ENCODE measurements around the gene ARSB.

The ARSB gene

DNA sequence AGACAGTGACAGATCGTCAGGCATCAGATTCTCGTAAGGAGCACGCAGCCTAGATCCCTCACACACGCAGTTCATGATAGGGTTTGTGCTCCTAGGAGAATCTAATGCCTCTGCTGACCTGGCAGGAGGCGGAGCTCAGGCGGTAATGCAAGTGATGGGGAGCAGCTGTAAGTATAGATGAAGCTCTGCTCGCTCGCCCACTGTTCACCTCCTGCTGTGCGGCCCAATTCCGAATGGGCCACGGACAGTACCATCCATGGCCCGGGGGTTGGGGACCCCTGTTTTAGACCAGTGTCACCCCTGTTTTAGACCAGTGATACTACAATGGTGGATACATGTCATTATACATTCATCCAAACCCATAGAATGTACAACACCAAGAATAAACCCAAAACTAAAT, 4.0 kb upstream of the ARSB start:
- Histone ChIP-seq H4K8ac (ENCODE audit: low read depth, low read length) (no peak overlapping the region), H3K27ac (replicated peaks; ENCODE audit: low read length) (no peak overlapping the region), H2BK12ac (ENCODE audit: low read length) (no peak overlapping the region), H3K14ac (ENCODE audit: low read length) (no peak overlapping the region), H3K18ac (ENCODE audit: low read length) (no peak overlapping the region), H3K23ac (ENCODE audit: low read depth, low read length, poor library complexity) (no peak overlapping the region), H3K9me3 (replicated peaks in 1 of 2; ENCODE audit: control insufficient read depth in 2 of 2, insufficient read depth in 1 of 2, low read depth in 1 of 2, low read length in 2 of 2) (no peaks in the 10 kb centered on the region), H3K36me3 (replicated peaks in 1 of 2; ENCODE audit: control insufficient read depth in 2 of 2, insufficient read depth in 2 of 2, low read length in 2 of 2) (no peaks in the 10 kb centered on the region), H2AFZ (ENCODE audit: low read length) (no peak overlapping the region), H3K9ac (ENCODE audit: low read depth, low read length, poor library complexity) (no peak overlapping the region), H4K91ac (ENCODE audit: low read depth, low read length, poor library complexity) (no peak overlapping the region), H2BK120ac (ENCODE audit: low read depth, low read length) (no peak overlapping the region), H3K4me1 (ENCODE audit: control insufficient read depth in 2 of 2, insufficient read depth in 1 of 2, low read depth in 1 of 2, low read length in 2 of 2) (peaks cover 5 to 8% of the 10 kb centered on the region in 2 donors), H3K4me2 (ENCODE audit: insufficient read depth, low read length, poor library complexity, severe bottlenecking) (no peak overlapping the region), H3K79me1 (ENCODE audit: low read depth, low read length) (no peaks in the 10 kb centered on the region), H3K27me3 (ENCODE audit: control insufficient read depth in 3 of 3, insufficient read depth in 3 of 3, low read depth in 1 of 3, low read length in 3 of 3) (no peaks in the 10 kb centered on the region), H2AK5ac (ENCODE audit: low read depth, low read length) (no peak overlapping the region), H3K4me3 (ENCODE audit: low read length in 2 of 2) (no peak overlapping the region), H2BK5ac (ENCODE audit: low read length) (no peak overlapping the region), H3K4ac (ENCODE audit: low read length) (no peak overlapping the region), H2BK15ac (ENCODE audit: low read length) (no peak overlapping the region)
- no CpG with 5 or more reads among the region's 12 CpGs for WGBS, 2 donors (ENCODE audit: extremely low coverage in 2 of 2, insufficient read length in 2 of 2, insufficient replicate concordance in 1 of 2)
- no peak for DNase-seq (ENCODE audit: low spot score)

DNA sequence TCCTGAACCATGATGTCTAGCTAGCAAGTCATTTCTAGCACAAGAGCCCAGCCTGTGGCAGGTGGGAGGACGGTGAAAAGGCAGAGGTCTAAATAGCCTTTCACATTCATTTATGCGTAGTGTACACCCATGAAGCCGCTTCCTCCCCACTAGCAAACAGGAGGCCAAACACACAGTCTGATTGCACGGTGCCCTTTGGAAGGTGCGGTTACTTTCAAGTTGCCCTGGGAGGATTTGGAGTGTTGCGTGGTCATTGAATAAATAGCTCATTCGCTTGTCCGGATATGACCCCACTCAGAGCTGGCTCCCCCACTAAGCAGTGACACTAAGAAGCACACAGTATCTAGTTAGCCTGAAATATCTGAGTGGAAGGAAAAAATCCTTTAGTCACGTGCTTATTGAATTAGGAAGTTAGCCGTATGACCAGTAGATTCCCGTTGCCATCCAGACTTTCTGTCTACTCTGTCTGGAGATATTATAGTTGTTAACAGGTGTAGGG, 664 bp upstream of the ARSB start:
- no CpG with 5 or more reads among the region's 11 CpGs for WGBS, 2 donors (ENCODE audit: extremely low coverage in 2 of 2, insufficient read length in 2 of 2, insufficient replicate concordance in 1 of 2)
- H3K4me1 ChIP-seq (ENCODE audit: control insufficient read depth in 2 of 2, insufficient read depth in 1 of 2, low read depth in 1 of 2, low read length in 2 of 2) = peaks cover 10 to 14% of the 10 kb centered on the region in 2 donors
- no peak overlapping the region for H2BK12ac ChIP-seq (ENCODE audit: low read length)
- H3K14ac ChIP-seq (ENCODE audit: low read length) = no peak overlapping the region
- no peak overlapping the region for H3K18ac ChIP-seq (ENCODE audit: low read length)
- no peaks in the 10 kb centered on the region for H3K27me3 ChIP-seq (ENCODE audit: control insufficient read depth in 3 of 3, insufficient read depth in 3 of 3, low read depth in 1 of 3, low read length in 3 of 3)
- H2BK120ac ChIP-seq (ENCODE audit: low read depth, low read length) = no peak overlapping the region
- no peaks in the 10 kb centered on the region for H3K36me3 ChIP-seq (replicated peaks in 1 of 2; ENCODE audit: control insufficient read depth in 2 of 2, insufficient read depth in 2 of 2, low read length in 2 of 2)
- H3K9ac ChIP-seq (ENCODE audit: low read depth, low read length, poor library complexity) = no peak overlapping the region
- no peak overlapping the region for H4K8ac ChIP-seq (ENCODE audit: low read depth, low read length)
- DNase-seq (ENCODE audit: low spot score) = peak; percentile 5
- no peak overlapping the region for H3K4ac ChIP-seq (ENCODE audit: low read length)
- H2BK15ac ChIP-seq (ENCODE audit: low read length) = no peak overlapping the region
- peak overlapping the region in 1 of 2 donors; percentile 81 for H3K4me3 ChIP-seq (ENCODE audit: low read length in 2 of 2)
- H2AK5ac ChIP-seq (ENCODE audit: low read depth, low read length) = no peak overlapping the region
- no peaks in the 10 kb centered on the region for H3K9me3 ChIP-seq (replicated peaks in 1 of 2; ENCODE audit: control insufficient read depth in 2 of 2, insufficient read depth in 1 of 2, low read depth in 1 of 2, low read length in 2 of 2)
- H3K79me1 ChIP-seq (ENCODE audit: low read depth, low read length) = no peaks in the 10 kb centered on the region
- H3K23ac ChIP-seq (ENCODE audit: low read depth, low read length, poor library complexity) = no peak overlapping the region
- peak overlapping the region; percentile 100 for H2AFZ ChIP-seq (ENCODE audit: low read length)
- H3K27ac ChIP-seq (replicated peaks; ENCODE audit: low read length) = no peak overlapping the region
- peak overlapping the region; percentile 73 for H3K4me2 ChIP-seq (ENCODE audit: insufficient read depth, low read length, poor library complexity, severe bottlenecking)
- no peak overlapping the region for H4K91ac ChIP-seq (ENCODE audit: low read depth, low read length, poor library complexity)
- no peak overlapping the region for H2BK5ac ChIP-seq (ENCODE audit: low read length)

DNA sequence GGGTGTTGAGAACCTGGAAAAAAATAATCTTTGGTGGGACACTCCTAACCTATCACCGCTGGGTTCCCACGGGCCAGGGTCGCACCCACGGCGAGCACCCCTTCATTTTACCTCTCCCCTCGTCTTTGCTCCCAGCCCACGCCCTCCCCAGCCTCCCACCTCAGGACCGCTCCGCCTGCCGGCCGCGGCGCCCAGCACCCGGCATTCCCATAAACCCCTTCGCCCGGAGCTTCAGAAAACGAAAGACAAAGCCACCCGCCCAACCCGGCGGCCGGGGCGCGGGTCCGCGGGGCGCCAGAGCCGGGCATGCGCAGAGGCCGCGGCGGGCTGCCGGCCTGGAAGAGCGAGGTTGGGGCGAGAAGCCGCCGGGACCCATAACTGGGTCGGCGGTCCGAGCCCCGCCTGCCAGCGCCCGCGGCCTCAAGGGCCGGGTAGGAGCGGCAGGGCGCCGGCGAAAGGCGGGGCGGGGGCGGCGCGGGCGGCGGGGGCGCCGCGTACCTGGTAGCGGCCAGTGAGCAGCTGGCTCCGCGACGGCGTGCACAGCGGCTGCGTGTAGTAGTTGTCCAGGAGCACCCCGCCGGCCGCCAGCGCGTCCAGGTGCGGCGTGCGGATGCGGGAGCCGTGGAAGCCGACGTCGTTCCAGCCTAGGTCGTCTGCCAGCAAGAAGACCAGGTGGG, 533 bp downstream of the ARSB start:
- peak; percentile 86 for DNase-seq (ENCODE audit: low spot score)
- WGBS, 2 donors (ENCODE audit: extremely low coverage in 2 of 2, insufficient read length in 2 of 2, insufficient replicate concordance in 1 of 2) = no CpG with 5 or more reads among the region's 79 CpGs
- Histone ChIP-seq H3K27me3 (ENCODE audit: control insufficient read depth in 3 of 3, insufficient read depth in 3 of 3, low read depth in 1 of 3, low read length in 3 of 3) (no peaks in the 10 kb centered on the region), H3K27ac (replicated peaks; ENCODE audit: low read length) (peak overlapping the region; percentile 95), H3K9me3 (replicated peaks in 1 of 2; ENCODE audit: control insufficient read depth in 2 of 2, insufficient read depth in 1 of 2, low read depth in 1 of 2, low read length in 2 of 2) (no peaks in the 10 kb centered on the region), H3K79me1 (ENCODE audit: low read depth, low read length) (no peaks in the 10 kb centered on the region), H4K91ac (ENCODE audit: low read depth, low read length, poor library complexity) (no peak overlapping the region), H2AFZ (ENCODE audit: low read length) (peak overlapping the region; percentile 100), H3K14ac (ENCODE audit: low read length) (peak overlapping the region; percentile 82), H2BK5ac (ENCODE audit: low read length) (peak overlapping the region; percentile 98), H3K4me2 (ENCODE audit: insufficient read depth, low read length, poor library complexity, severe bottlenecking) (peak overlapping the region; percentile 73), H2BK120ac (ENCODE audit: low read depth, low read length) (peak overlapping the region; percentile 94), H3K9ac (ENCODE audit: low read depth, low read length, poor library complexity) (peak overlapping the region; percentile 97), H2BK15ac (ENCODE audit: low read length) (peak overlapping the region; percentile 67), H2AK5ac (ENCODE audit: low read depth, low read length) (peak overlapping the region; percentile 54), H3K23ac (ENCODE audit: low read depth, low read length, poor library complexity) (peak overlapping the region; percentile 96), H3K4me1 (ENCODE audit: control insufficient read depth in 2 of 2, insufficient read depth in 1 of 2, low read depth in 1 of 2, low read length in 2 of 2) (peaks cover 10 to 14% of the 10 kb centered on the region in 2 donors), H3K36me3 (replicated peaks in 1 of 2; ENCODE audit: control insufficient read depth in 2 of 2, insufficient read depth in 2 of 2, low read length in 2 of 2) (no peaks in the 10 kb centered on the region), H3K4me3 (ENCODE audit: low read length in 2 of 2) (peak overlapping the region; percentile 81 to 99), H3K18ac (ENCODE audit: low read length) (peak overlapping the region; percentile 99), H3K4ac (ENCODE audit: low read length) (peak overlapping the region; percentile 89), H2BK12ac (ENCODE audit: low read length) (peak overlapping the region; percentile 73), H4K8ac (ENCODE audit: low read depth, low read length) (no peak overlapping the region)

- no peaks in the 10 kb centered on the region for H3K79me1 ChIP-seq (ENCODE audit: low read depth, low read length)
- H3K4me1 ChIP-seq (ENCODE audit: control insufficient read depth in 2 of 2, insufficient read depth in 1 of 2, low read depth in 1 of 2, low read length in 2 of 2) = peaks cover 10 to 14% of the 10 kb centered on the region in 2 donors
- peak overlapping the region; percentile 95 for H3K27ac ChIP-seq (replicated peaks; ENCODE audit: low read length)
- H2BK12ac ChIP-seq (ENCODE audit: low read length) = no peak overlapping the region
- H2BK120ac ChIP-seq (ENCODE audit: low read depth, low read length) = no peak overlapping the region
- H3K4me2 ChIP-seq (ENCODE audit: insufficient read depth, low read length, poor library complexity, severe bottlenecking) = peak overlapping the region; percentile 68
- peak overlapping the region; percentile 78 to 81 for H3K4me3 ChIP-seq (ENCODE audit: low read length in 2 of 2)
- H3K9ac ChIP-seq (ENCODE audit: low read depth, low read length, poor library complexity) = no peak overlapping the region
- WGBS, 2 donors (ENCODE audit: extremely low coverage in 2 of 2, insufficient read length in 2 of 2, insufficient replicate concordance in 1 of 2) = no CpG with 5 or more reads among the region's 17 CpGs
- H2AK5ac ChIP-seq (ENCODE audit: low read depth, low read length) = no peak overlapping the region
- DNase-seq (ENCODE audit: low spot score) = peak; percentile 42
- H3K14ac ChIP-seq (ENCODE audit: low read length) = no peak overlapping the region
- H2BK15ac ChIP-seq (ENCODE audit: low read length) = no peak overlapping the region
- H3K36me3 ChIP-seq (replicated peaks in 1 of 2; ENCODE audit: control insufficient read depth in 2 of 2, insufficient read depth in 2 of 2, low read length in 2 of 2) = no peaks in the 10 kb centered on the region
- no peaks in the 10 kb centered on the region for H3K27me3 ChIP-seq (ENCODE audit: control insufficient read depth in 3 of 3, insufficient read depth in 3 of 3, low read depth in 1 of 3, low read length in 3 of 3)
- H2AFZ ChIP-seq (ENCODE audit: low read length) = peak overlapping the region; percentile 100
- no peak overlapping the region for H4K91ac ChIP-seq (ENCODE audit: low read depth, low read length, poor library complexity)
- H2BK5ac ChIP-seq (ENCODE audit: low read length) = no peak overlapping the region
- no peak overlapping the region for H3K18ac ChIP-seq (ENCODE audit: low read length)
- no peak overlapping the region for H3K4ac ChIP-seq (ENCODE audit: low read length)
- no peak overlapping the region for H4K8ac ChIP-seq (ENCODE audit: low read depth, low read length)
- no peak overlapping the region for H3K23ac ChIP-seq (ENCODE audit: low read depth, low read length, poor library complexity)
- peaks cover 0 to 2% of the 10 kb centered on the region in 2 donors for H3K9me3 ChIP-seq (replicated peaks in 1 of 2; ENCODE audit: control insufficient read depth in 2 of 2, insufficient read depth in 1 of 2, low read depth in 1 of 2, low read length in 2 of 2)
These were observed 1.3 kb downstream of the ARSB start for GRCh38 chr5:78983601-78984438.
